Measurements from ENCODE around the gene FTCD.
"Not testable (repeated sequence)": the region's sequence is repeated elsewhere in the genome, so short reads cannot be mapped to it uniquely, and the experiment has no call there.

FTCD gene

DNA sequence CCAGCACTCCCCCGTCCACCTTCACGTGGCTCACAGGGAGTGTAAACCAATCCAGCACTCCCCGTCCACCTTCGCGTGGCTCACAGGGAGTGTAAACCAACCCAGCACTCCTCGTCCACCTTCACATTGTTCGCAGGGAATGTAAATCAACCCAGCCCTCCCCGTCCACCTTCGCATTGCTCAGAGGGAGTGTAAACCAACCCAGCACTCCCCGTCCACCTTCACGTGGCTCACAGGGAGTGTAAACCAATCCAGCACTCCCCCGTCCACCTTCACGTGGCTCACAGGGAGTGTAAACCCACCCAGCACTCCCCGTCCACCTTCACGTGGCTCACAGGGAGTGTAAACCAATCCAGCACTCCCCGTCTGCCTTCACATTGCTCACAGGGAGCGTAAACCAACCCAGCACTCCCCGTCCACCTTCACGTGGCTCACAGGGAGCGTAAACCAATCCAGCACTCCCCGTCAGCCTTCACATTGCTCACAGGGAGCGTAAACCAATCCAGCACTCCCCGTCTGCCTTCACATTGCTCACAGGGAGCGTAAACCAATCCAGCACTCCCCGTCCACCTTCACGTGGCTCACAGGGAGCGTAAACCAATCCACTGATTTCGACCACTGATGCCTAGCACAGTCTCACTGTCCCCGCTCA lies 14.9 kb downstream of the FTCD start:
- DNase-seq (ENCODE audit: low read depth): not testable (repeated sequence)

DNA sequence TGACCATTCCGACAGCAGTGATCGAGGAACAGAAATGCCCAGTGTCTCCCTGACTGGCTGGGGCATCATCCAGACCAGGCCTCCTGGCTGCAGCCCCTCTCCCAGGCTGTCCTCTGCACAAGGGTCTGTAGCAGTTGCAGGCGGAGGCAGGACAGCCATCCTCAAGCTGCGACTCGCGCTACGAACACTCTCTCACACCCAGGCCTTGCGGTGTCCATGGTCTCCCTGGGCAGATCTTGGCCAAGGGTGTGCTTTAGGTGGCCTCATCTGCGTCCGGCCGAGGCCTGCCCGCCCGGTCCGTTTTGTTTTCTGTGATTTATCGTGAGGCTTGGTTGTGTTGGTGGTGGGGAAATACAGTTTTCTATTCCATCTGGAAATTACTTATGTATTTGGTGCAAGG lies 15.7 kb downstream of the FTCD start:
- no peak for DNase-seq (ENCODE audit: low read depth)

- DNase-seq (ENCODE audit: low read depth): no peak
Observed at GRCh38 chr21:46138383-46138970, 16.9 kb downstream of the FTCD start.

- no peak for DNase-seq (ENCODE audit: low read depth)
Observed at GRCh38 chr21:46137908-46138307, 17.5 kb downstream of the FTCD start.

- DNase-seq (ENCODE audit: low read depth): no peak
Observed at GRCh38 chr21:46136739-46137349, 18.5 kb downstream of the FTCD start.

DNA sequence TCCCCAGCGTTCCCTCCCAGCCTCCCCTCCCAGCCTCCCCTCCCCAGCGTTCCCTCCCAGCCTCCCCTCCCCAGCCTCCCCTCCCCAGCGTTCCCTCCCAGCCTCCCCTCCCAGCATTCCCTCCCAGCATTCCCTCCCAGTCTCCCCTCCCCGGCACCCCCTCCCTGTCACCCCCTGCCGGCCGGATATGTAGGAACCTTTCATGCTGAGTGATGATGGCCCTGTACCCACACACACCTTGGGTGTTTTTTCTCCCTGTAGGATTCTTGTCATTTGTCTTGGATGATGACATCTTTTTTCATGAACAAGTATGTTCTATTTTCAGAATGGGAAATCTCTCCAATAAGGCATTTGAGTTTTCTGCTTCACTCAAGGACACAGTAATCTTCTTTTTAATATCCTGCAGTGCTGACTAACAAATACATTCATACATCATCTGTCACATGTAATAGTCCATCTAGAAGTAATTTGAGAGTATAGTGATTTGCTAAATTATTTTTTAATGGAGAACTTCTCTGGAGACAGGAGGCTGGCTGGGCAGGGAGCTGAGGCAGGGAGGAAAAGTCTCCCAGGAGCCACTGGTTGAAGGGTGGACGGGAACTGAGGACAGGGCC lies 19.5 kb downstream of the FTCD start:
- DNase-seq (ENCODE audit: low read depth): no peak

DNA sequence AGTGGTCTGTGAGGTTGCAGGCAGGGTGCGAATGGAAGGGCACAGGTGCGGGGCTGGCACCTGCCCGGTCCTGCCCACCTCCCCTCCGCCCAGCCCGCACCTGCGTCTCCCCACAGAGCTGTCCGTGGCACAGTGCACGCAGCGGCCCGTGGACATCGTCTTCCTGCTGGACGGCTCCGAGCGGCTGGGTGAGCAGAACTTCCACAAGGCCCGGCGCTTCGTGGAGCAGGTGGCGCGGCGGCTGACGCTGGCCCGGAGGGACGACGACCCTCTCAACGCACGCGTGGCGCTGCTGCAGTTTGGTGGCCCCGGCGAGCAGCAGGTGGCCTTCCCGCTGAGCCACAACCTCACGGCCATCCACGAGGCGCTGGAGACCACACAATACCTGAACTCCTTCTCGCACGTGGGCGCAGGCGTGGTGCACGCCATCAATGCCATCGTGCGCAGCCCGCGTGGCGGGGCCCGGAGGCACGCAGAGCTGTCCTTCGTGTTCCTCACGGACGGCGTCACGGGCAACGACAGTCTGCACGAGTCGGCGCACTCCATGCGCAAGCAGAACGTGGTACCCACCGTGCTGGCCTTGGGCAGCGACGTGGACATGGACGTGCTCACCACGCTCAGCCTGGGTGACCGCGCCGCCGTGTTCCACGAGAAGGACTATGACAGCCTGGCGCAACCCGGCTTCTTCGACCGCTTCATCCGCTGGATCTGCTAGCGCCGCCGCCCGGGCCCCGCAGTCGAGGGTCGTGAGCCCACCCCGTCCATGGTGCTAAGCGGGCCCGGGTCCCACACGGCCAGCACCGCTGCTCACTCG lies 23.3 kb downstream of the FTCD start:
- DNase-seq (ENCODE audit: low read depth): no peak

DNA sequence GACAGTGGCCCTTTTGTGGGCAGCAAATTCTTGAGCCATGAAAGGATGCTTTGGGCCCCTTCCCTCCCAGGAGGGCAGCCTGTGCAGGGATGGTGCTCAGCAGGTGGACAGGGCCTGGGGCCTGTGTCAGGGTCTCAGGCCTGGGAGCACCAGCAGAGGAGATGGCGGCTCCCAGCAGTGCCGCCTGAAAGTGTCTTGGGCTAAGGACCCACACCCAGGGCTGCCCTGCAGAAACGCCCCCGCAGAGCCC lies 23.9 kb downstream of the FTCD start:
- DNase-seq (ENCODE audit: low read depth): no peak

- DNase-seq (ENCODE audit: low read depth): no peak
Observed at GRCh38 chr21:46130831-46131587, 24.4 kb downstream of the FTCD start.

GRCh38 chr21:46129846-46130651 lies 25.3 kb downstream of the FTCD start:
- no peak for DNase-seq (ENCODE audit: low read depth)

GRCh38 chr21:46128933-46129571 lies 26.3 kb downstream of the FTCD start:
- no peak for DNase-seq (ENCODE audit: low read depth)

DNA sequence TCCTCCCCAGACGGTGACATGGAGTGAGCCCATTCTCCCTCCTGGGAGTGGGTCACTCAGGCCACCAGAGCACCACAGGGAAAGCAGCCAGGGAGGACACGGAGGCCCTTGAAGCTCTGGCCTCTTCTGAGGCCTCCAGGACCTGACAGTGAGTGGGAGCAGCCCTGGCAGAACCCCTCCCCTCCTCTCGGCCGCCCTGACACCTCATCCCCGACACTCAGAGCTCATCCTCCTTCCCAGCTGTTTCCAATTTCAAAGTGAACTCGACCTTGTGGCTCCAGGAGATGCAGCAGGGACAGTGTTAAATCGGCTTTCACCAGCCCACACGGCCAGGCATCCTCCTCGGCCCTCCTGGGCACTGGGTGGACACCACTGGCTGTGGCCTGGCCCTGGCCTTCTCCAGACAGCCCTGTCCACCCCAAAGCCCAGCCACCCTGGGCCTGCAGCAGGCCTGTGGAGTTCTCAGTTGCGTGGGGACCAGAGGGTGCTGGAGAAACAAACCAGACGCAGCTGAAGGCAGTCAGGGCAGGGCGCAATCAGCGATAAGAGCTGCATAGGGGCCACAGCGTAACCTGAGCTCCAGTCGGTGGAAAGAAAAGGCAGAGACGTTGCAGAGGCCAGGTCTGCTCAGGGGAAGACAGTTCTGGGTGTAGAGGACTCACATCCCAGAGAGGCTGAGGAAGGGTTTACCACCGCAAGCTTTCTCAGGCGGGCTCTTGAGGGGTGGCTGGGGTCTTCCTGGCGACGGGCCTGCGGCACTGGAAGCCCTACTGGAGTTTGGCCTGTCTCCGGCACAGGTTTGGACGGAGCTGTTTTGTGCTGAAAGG lies 27.1 kb downstream of the FTCD start:
- no peak for DNase-seq (ENCODE audit: low read depth)

- no peak for DNase-seq (ENCODE audit: low read depth)
Observed at GRCh38 chr21:46127239-46128105, 27.9 kb downstream of the FTCD start.

DNA sequence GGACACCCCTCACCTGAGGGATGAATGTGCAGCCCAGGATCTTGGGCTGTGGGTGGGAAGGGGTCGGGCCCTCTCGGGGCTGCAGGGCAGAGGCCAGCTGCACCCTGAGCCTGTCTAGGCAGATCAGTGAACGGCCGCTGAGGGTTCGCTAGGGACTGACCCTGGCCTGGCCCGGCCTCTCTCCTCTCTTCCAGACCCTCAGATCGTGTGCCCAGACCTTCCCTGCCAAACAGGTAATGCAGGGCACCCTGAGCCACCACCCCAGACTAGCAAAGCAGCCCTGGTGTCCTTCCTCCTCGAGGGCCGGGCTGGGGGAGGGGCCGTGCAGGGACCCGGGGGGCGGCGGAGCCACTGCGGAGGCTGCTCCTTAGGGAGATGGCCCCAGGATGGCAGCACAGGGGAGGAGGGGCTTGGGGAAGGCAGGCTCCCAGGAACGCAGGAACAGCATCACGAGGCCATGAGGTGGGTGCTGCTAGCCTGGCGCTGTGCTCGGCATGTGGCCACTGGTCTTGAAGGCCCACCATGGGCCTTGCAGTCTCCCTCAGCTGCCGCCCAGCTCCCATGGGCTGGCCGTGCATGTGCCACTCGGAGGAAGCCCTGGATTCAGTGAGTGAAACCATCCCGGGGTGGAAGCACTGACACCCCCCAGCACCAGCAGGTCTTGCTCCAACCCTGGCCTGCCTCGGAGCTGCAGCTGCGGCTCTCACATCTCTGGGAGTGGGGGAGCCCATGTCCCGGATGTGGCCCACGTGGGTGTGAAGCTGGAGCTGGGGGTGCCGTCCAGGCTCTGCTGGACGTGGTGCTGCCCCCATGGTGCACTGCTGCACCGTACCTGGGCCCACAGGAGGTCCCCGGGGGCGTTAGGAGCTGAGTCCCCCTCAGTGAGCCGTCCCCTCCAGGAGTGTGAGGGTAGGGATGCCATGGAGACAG lies 28.8 kb downstream of the FTCD start:
- no peak for DNase-seq (ENCODE audit: low read depth)

DNA sequence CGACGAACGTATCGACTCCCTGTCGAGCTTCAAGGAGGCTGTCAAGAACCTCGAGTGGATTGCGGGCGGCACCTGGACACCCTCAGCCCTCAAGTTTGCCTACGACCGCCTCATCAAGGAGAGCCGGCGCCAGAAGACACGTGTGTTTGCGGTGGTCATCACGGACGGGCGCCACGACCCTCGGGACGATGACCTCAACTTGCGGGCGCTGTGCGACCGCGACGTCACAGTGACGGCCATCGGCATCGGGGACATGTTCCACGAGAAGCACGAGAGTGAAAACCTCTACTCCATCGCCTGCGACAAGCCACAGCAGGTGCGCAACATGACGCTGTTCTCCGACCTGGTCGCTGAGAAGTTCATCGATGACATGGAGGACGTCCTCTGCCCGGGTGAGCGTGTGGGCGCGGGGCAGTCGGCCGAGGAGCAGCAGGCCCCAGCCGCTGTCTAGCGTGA lies 29.5 kb downstream of the FTCD start:
- DNase-seq (ENCODE audit: low read depth): no peak

DNA sequence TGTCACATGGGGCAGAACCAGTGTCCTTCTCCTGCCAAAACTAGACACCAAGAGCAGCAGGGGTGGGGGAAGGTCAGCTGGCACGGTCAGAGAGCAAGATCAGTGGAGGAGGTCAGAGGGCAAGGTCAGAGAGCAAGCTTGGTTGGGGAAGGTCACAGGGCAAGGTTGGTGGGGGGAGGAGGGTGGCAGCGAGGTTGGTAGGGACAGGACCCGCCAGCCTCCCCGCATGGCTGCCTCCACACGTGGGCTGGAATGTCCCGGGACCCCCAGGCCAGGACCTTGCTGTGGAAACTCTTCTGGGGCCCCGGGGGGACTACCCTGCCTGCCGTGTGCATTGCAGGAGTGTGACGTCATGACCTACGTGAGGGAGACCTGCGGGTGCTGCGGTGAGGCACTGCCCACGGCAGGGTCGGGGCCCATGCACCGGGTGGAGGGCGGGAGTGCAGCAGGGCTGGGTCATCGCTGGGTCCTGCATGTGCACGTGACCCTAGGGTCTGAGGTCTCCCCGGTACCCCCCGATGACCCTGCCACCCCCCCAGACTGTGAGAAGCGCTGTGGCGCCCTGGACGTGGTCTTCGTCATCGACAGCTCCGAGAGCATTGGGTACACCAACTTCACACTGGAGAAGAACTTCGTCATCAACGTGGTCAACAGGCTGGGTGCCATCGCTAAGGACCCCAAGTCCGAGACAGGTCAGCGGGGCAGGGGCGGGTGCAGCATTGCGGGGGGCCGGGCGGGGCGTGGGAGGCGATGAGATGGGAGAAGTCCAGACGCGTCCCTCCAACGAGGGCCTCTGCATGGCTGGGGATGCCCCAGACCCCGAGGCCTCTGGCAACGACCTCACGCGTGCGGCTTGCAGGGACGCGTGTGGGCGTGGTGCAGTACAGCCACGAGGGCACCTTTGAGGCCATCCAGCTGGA lies 30.2 kb downstream of the FTCD start:
- DNase-seq (ENCODE audit: low read depth): no peak
